Osteoblast (primary cell): ENCODE results near the gene SEH1L. TPM values are rescaled to one million over a fixed set of nuclear protein-coding genes. Genes with fewer than 3 reads are reported as not detected.

Source experiments
- DNase-seq: peaks from one replicate; pipeline ENCODE4 v3.0.0; 2011; ENCODE audit warnings: low spot score, mixed read lengths; ENCODE audit not compliant: insufficient read length; ENCODE audit errors: missing footprints
- H2AFZ ChIP-seq: 2 replicates; pipeline ENCODE4 v1.6.0; 2011; ENCODE audit warnings: mild to moderate bottlenecking, low read length
- H3K27ac ChIP-seq: 2 replicates; pipeline ENCODE4 v1.5.1; 2011; ENCODE audit warnings: mild to moderate bottlenecking, low read depth, low read length, moderate library complexity
- H3K27me3 ChIP-seq: 2 replicates; pipeline ENCODE4 v1.6.0; 2012; ENCODE audit warnings: mild to moderate bottlenecking, control low read depth, inconsistent platforms, low read length, moderate library complexity; ENCODE audit not compliant: insufficient read depth
- H3K36me3 ChIP-seq: 2 replicates; pipeline ENCODE4 v1.5.1; 2011; ENCODE audit warnings: mild to moderate bottlenecking, low read length, control low read depth, moderate library complexity; ENCODE audit not compliant: insufficient read depth
- H3K4me1 ChIP-seq: 2 replicates; pipeline ENCODE4 v1.5.1; 2011; ENCODE audit warnings: mild to moderate bottlenecking, low read length, control low read depth, moderate library complexity; ENCODE audit not compliant: insufficient read depth
- H3K4me2 ChIP-seq: 2 replicates; pipeline ENCODE4 v1.6.0; 2011; ENCODE audit warnings: mild to moderate bottlenecking, low read length; ENCODE audit not compliant: insufficient read depth
- H3K4me3 ChIP-seq: fragments of 200-600 bp; sonication (generic); 3 replicates; pipeline ENCODE4 v1.5.1; 2012; ENCODE audit warnings: mild to moderate bottlenecking, low read length, inconsistent platforms; ENCODE audit not compliant: insufficient read depth
- H3K79me2 ChIP-seq: 2 replicates; pipeline ENCODE4 v1.6.0; 2012; ENCODE audit warnings: mild to moderate bottlenecking, low read length, control low read depth, inconsistent platforms; ENCODE audit not compliant: insufficient read depth
- H3K9me3 ChIP-seq: 2 replicates; pipeline ENCODE4 v1.5.1; 2011; ENCODE audit warnings: low read depth, low read length, control low read depth
- H4K20me1 ChIP-seq: 2 replicates; pipeline ENCODE4 v1.6.0; 2012; ENCODE audit warnings: mild to moderate bottlenecking, low read length, control low read depth; ENCODE audit not compliant: insufficient read depth
- total RNA-seq: library from RNA; depleted of rRNA; stranded (reverse); fragments of >200 nt; gene quantifications from 2 replicates; pipeline ENCODE4 v1.2.3, GENCODE V29; 2012
- TF ChIP-seq, protein P1 (sequence below): IDR thresholded peaks from 2 replicates; pipeline ENCODE4 v1.5.1; 2011; ENCODE audit warnings: mild to moderate bottlenecking, low read depth, low read length, moderate library complexity; ENCODE audit errors: extremely low read depth

SEH1L gene
- total RNA-seq, 1 donor, result 51.0 TPM

GRCh38 chr18:12968115-12968514 is 20.3 kb downstream of the SEH1L start:
- Histone ChIP-seq H3K27ac (no peak overlapping the region), H3K27me3 (no peaks in the 10 kb centered on the region), H2AFZ (no peak overlapping the region), H3K36me3 (peaks cover 49% of the 10 kb centered on the region), H4K20me1 (no peaks in the 10 kb centered on the region), H3K9me3 (no peaks in the 10 kb centered on the region), H3K79me2 (peaks cover 6% of the 10 kb centered on the region), H3K4me3 (no peak overlapping the region), H3K4me1 (no peaks in the 10 kb centered on the region), H3K4me2 (no peak overlapping the region)
- no peak for DNase-seq
- TF ChIP-seq, protein P1, sequence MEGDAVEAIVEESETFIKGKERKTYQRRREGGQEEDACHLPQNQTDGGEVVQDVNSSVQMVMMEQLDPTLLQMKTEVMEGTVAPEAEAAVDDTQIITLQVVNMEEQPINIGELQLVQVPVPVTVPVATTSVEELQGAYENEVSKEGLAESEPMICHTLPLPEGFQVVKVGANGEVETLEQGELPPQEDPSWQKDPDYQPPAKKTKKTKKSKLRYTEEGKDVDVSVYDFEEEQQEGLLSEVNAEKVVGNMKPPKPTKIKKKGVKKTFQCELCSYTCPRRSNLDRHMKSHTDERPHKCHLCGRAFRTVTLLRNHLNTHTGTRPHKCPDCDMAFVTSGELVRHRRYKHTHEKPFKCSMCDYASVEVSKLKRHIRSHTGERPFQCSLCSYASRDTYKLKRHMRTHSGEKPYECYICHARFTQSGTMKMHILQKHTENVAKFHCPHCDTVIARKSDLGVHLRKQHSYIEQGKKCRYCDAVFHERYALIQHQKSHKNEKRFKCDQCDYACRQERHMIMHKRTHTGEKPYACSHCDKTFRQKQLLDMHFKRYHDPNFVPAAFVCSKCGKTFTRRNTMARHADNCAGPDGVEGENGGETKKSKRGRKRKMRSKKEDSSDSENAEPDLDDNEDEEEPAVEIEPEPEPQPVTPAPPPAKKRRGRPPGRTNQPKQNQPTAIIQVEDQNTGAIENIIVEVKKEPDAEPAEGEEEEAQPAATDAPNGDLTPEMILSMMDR, result no peak

GRCh38 chr18:12968619-12969018 is 20.8 kb downstream of the SEH1L start:
- Histone ChIP-seq H4K20me1 (no peaks in the 10 kb centered on the region), H3K79me2 (peaks cover 6% of the 10 kb centered on the region), H3K4me2 (no peak overlapping the region), H3K36me3 (peaks cover 47% of the 10 kb centered on the region), H3K9me3 (no peaks in the 10 kb centered on the region), H3K27ac (no peak overlapping the region), H3K4me3 (no peak overlapping the region), H3K27me3 (no peaks in the 10 kb centered on the region), H3K4me1 (no peaks in the 10 kb centered on the region), H2AFZ (no peak overlapping the region)
- DNase-seq, result no peak
- TF ChIP-seq, protein P1, result no peak

DNA sequence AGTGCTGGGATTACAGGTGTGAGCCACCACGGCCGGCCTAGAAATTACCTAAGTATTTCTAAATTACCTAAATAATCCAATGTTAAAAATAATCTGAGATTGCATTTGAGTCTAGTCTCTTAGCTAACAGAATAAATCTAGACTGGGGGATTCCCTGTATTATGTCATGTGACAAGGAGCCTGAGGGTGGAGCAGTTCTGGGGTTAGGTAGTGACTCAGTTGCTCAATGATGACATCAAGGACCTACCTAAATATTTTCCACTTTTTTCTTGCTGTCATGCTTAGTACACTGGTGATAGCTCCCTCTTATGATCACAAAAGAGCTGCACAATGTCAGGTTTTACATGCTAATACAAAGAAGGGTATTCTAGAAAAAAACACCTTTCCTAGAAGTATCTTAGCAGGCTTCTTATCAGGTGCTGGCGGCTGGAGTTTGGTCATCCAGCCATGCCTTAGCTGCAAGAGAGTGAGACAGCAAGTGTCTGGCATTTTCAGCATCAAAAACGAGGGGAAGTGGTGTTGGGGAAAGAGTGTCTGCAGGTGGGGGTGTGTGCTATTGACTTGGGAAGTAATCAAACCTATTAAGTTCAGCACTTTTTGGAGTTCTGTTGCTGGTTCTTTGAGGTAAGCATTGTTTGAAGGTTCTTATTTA is 25.9 kb downstream of the SEH1L start:
- DNase-seq, result no peak
- Histone ChIP-seq H3K4me3 (no peak overlapping the region), H3K36me3 (peaks cover 58% of the 10 kb centered on the region), H3K27me3 (no peaks in the 10 kb centered on the region), H4K20me1 (no peaks in the 10 kb centered on the region), H3K4me1 (no peaks in the 10 kb centered on the region), H3K79me2 (peaks cover 3% of the 10 kb centered on the region), H3K27ac (no peak overlapping the region), H3K4me2 (no peak overlapping the region), H3K9me3 (no peaks in the 10 kb centered on the region), H2AFZ (no peak overlapping the region)
- TF ChIP-seq, protein P1, result no peak

GRCh38 chr18:12975488-12975887 is 27.7 kb downstream of the SEH1L start:
- H3K9me3 ChIP-seq, result no peaks in the 10 kb centered on the region
- H2AFZ ChIP-seq, result no peak overlapping the region
- H3K27ac ChIP-seq, result no peak overlapping the region
- H3K27me3 ChIP-seq, result no peaks in the 10 kb centered on the region
- no peaks in the 10 kb centered on the region for H4K20me1 ChIP-seq
- H3K4me2 ChIP-seq, result no peak overlapping the region
- H3K36me3 ChIP-seq, result peaks cover 55% of the 10 kb centered on the region
- no peak overlapping the region for H3K4me3 ChIP-seq
- no peak for DNase-seq
- TF ChIP-seq, protein P1, result no peak
- no peaks in the 10 kb centered on the region for H3K4me1 ChIP-seq
- H3K79me2 ChIP-seq, result peaks cover 3% of the 10 kb centered on the region
